ENCODE measurements around the gene COLGALT1. TPM values are rescaled to one million over a fixed set of nuclear protein-coding genes. Genes with fewer than 3 reads are reported as not detected.

The COLGALT1 gene
- polyA plus RNA-seq, 2 of the 4 experiments (the other 2 are of a cell fraction), result 57.1 to 64.4 TPM

DNA sequence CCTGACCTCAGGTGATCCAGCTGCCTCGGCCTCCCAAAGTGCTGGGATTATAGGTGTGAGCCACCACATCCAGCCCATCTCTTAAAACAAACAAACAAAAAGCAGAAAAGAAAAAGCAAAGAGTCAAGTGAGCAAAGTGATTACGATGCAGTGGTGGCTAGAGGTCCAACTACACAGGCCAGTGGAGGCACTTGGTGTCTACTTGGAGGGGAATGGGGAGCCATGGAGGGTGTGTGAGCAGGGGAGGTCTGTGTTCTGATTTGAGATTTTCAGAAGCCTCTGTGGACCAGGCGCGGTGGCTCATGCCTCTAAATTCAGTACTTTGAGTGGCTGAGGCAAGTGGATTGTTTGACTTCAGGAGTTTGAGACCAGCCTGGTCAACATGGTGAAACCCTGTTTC lies 6.6 kb downstream of the COLGALT1 start:
- no peak for ATAC-seq
- 98% methylated on average over 4 of the region's 4 CpGs for WGBS (ENCODE audit: missing lambda C conversion rate)
- H3K4me2 ChIP-seq, result no peak overlapping the region
- peaks cover 33% of the 10 kb centered on the region for H3K4me1 ChIP-seq
- FAIRE-seq, result no peak
- no peak overlapping the region for H3K27ac ChIP-seq
- no peak for DNase-seq (ENCODE audit: low read depth in 1 of 2, low spot score in 1 of 2)
- H3K4me3 ChIP-seq, result no peak overlapping the region
- TF ChIP-seq ZFP36 (IDR thresholded peaks at IDR 0.05; ENCODE audit: borderline replicate concordance, partially characterized antibody), result peak; percentile 24
- TF ChIP-seq, protein P1, sequence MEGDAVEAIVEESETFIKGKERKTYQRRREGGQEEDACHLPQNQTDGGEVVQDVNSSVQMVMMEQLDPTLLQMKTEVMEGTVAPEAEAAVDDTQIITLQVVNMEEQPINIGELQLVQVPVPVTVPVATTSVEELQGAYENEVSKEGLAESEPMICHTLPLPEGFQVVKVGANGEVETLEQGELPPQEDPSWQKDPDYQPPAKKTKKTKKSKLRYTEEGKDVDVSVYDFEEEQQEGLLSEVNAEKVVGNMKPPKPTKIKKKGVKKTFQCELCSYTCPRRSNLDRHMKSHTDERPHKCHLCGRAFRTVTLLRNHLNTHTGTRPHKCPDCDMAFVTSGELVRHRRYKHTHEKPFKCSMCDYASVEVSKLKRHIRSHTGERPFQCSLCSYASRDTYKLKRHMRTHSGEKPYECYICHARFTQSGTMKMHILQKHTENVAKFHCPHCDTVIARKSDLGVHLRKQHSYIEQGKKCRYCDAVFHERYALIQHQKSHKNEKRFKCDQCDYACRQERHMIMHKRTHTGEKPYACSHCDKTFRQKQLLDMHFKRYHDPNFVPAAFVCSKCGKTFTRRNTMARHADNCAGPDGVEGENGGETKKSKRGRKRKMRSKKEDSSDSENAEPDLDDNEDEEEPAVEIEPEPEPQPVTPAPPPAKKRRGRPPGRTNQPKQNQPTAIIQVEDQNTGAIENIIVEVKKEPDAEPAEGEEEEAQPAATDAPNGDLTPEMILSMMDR (IDR thresholded peaks at IDR 0.05), result no peak
- ChIA-PET POLR2A (no interaction called here), CTCF (interaction anchor here (0.7 to 1.4 kb wide), 4 partner anchors 12 to 66 kb away, joined by 3 read pairs; no protein-coding TSS in a partner anchor)
- no peaks in the 10 kb centered on the region for H3K9me3 ChIP-seq

DNA sequence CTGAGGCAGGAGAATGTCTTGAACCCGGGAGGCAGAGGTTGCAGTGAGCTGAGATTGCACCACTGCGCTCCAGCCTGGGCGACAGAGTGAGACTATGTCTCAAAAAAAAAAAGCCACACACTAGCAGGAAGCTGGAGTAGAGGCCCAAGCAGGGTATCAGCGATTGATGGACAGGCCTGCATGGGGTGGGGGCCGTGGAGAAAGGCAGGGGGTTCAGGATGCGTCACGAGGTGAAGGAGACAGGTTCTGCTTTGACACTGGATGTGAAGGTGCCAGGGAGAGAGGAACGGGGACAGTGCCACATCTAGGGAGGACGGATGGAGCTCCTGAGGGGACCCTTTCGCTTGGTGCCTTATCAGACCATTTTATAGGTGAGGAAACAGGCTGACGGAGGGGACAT lies 7.1 kb downstream of the COLGALT1 start:
- FAIRE-seq, result no peak
- WGBS (ENCODE audit: missing lambda C conversion rate), result 81% methylated on average over 11 of the region's 11 CpGs
- Histone ChIP-seq H3K4me1 (peaks cover 33% of the 10 kb centered on the region), H3K27ac (no peak overlapping the region), H3K9me3 (no peaks in the 10 kb centered on the region), H3K4me2 (no peak overlapping the region), H3K4me3 (no peak overlapping the region)
- ChIA-PET CTCF (interaction anchor here (0.7 to 1.4 kb wide), 5 partner anchors 11 to 186 kb away, joined by 3 read pairs; no protein-coding TSS in a partner anchor), POLR2A (no interaction called here)
- ATAC-seq, result no peak
- TF ChIP-seq, protein P2, sequence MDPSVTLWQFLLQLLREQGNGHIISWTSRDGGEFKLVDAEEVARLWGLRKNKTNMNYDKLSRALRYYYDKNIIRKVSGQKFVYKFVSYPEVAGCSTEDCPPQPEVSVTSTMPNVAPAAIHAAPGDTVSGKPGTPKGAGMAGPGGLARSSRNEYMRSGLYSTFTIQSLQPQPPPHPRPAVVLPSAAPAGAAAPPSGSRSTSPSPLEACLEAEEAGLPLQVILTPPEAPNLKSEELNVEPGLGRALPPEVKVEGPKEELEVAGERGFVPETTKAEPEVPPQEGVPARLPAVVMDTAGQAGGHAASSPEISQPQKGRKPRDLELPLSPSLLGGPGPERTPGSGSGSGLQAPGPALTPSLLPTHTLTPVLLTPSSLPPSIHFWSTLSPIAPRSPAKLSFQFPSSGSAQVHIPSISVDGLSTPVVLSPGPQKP (IDR thresholded peaks at IDR 0.05; ENCODE audit: low read depth, low read length), result no peak
- TF ChIP-seq CEBPB (IDR thresholded peaks at IDR 0.05), result no peak
- TF ChIP-seq CBX2 (IDR thresholded peaks at IDR 0.05; ENCODE audit: borderline replicate concordance, low read depth), result no peak
- TF ChIP-seq FOXS1 (CRISPR knock-in tag; IDR thresholded peaks at IDR 0.05), result no peak
- TF ChIP-seq, protein P3, sequence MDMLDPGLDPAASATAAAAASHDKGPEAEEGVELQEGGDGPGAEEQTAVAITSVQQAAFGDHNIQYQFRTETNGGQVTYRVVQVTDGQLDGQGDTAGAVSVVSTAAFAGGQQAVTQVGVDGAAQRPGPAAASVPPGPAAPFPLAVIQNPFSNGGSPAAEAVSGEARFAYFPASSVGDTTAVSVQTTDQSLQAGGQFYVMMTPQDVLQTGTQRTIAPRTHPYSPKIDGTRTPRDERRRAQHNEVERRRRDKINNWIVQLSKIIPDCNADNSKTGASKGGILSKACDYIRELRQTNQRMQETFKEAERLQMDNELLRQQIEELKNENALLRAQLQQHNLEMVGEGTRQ (IDR thresholded peaks at IDR 0.05), result no peak
- no peak for TF ChIP-seq GATA3 (IDR thresholded peaks at IDR 0.05; ENCODE audit: borderline replicate concordance)
- TF ChIP-seq MYC (IDR thresholded peaks at IDR 0.05; ENCODE audit: borderline replicate concordance, low read length), result no peak
- TF ChIP-seq NR3C1 (IDR thresholded peaks at IDR 0.05), result no peak
- no peak for TF ChIP-seq SREBF2 (IDR thresholded peaks at IDR 0.05)
- TF ChIP-seq NPAS2 (CRISPR knock-in tag; IDR thresholded peaks at IDR 0.05; ENCODE audit: borderline replicate concordance), result no peak
- TF ChIP-seq, protein P4, sequence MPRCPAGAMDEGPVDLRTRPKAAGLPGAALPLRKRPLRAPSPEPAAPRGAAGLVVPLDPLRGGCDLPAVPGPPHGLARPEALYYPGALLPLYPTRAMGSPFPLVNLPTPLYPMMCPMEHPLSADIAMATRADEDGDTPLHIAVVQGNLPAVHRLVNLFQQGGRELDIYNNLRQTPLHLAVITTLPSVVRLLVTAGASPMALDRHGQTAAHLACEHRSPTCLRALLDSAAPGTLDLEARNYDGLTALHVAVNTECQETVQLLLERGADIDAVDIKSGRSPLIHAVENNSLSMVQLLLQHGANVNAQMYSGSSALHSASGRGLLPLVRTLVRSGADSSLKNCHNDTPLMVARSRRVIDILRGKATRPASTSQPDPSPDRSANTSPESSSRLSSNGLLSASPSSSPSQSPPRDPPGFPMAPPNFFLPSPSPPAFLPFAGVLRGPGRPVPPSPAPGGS (IDR thresholded peaks at IDR 0.05), result no peak
- TF ChIP-seq EHF (CRISPR knock-in tag; IDR thresholded peaks at IDR 0.05), result no peak
- TF ChIP-seq BHLHE40 (IDR thresholded peaks at IDR 0.05; ENCODE audit: low read depth, low read length), result no peak
- TF ChIP-seq EP300 (IDR thresholded peaks at IDR 0.05), result no peak
- TF ChIP-seq KDM5A (IDR thresholded peaks at IDR 0.05), result no peak
- TF ChIP-seq CHD4 (IDR thresholded peaks at IDR 0.05; ENCODE audit: borderline replicate concordance), result no peak
- DNase-seq (ENCODE audit: low read depth in 1 of 2, low spot score in 1 of 2), result no peak

DNA sequence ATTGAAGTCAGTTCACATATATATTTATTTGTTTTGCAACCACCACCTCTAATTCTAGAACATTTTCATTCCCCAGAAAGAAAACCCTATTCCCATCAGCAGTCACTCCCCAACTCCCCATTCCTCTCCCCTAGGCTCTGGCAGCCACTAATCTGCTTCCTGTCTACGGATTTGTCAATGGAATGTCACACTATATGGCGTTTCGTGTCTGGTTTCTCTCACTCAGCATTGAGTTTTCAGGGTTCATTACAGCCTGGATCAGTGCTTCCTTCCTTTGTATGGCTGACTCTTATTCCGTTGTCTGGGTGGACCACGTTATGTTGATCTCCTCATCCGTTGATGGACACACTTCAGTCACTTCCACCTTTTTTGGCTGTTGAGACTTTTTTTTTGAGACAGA lies 9.3 kb downstream of the COLGALT1 start:
- FAIRE-seq, result no peak
- WGBS (ENCODE audit: missing lambda C conversion rate), result 75% methylated on average over 6 of the region's 6 CpGs
- Histone ChIP-seq H3K27ac (no peak overlapping the region; a peak in 1 of 6 replicates), H3K4me2 (0 out of 3 replicates have a peak overlapping the region, but pooled peaks have one; percentile 33), H3K9me3 (no peaks in the 10 kb centered on the region), H3K4me3 (no peak overlapping the region), H3K4me1 (peaks cover 28% of the 10 kb centered on the region)
- DNase-seq (ENCODE audit: low read depth in 1 of 2, low spot score in 1 of 2), result no peak
- ChIA-PET POLR2A (no interaction called here), CTCF (no interaction called here)
- ATAC-seq, result no peak
- TF ChIP-seq HEYL (CRISPR knock-in tag; IDR thresholded peaks at IDR 0.05) (no peak), FOXS1 (CRISPR knock-in tag; IDR thresholded peaks at IDR 0.05) (no peak), CBX8 (IDR thresholded peaks at IDR 0.05) (no peak), NPAS2 (CRISPR knock-in tag; IDR thresholded peaks at IDR 0.05; ENCODE audit: borderline replicate concordance) (no peak)
